Activated CD4-positive, alpha-beta T cell treated with anti-CD3 and anti-CD28 coated beads for 1 hour (primary cell): ENCODE measurements around the gene SLC13A3.

Experiments
- DNase-seq: peaks from one replicate; pipeline ENCODE4 v3.0.0-alpha.2; 2020

The SLC13A3 gene

GRCh38 chr20:46552460-46553420, 98.5 kb downstream of the SLC13A3 start:
- no peak for DNase-seq

DNA sequence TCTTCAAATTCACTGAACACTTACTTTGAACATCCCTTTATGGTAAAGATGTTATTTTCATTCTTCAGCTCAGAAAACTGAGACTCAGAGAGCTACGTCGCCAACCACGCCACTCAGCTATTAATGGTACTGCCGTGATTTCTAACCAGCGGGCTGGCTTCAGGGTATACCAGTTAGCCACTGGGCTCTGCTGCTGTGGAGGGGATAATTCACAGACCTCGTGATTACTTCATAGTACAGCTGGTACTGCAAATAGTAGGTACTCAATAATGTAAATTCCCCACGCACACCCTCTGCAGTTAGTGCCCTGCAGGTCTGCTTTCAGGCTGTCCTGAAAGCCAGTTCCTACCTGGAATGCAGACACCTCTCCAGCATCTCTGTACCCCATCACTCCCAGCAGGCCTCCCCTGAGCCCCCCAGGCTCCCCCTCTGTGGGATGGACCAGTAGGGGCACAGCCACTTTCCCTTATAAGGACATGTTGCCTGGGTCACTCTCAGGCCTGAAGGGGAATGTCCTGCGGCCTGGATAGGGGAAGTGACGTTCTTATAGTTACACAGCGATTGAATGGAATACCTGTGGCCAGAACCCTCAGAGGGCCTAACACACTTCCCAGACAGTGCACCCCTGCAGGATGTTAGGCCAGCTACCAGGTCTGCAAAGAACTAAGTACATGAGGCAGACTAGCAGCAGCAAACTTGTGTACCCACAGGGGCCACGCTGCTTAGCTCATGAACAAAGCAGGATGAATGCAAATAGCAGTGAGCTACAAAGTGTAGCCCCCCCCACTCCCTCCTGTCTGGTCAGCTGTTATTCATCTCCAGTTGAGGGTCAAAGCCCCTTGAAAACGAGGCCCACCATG, 99.5 kb downstream of the SLC13A3 start:
- no peak for DNase-seq

- no peak for DNase-seq
Observed at GRCh38 chr20:46550461-46550860, 100.8 kb downstream of the SLC13A3 start, which contains the start of gene OCSTAMP. OCSTAMP (minus strand) TSS chr20:46550654; CDS start chr20:46550560, 94 bp downstream.

GRCh38 chr20:46549188-46549972, 101.9 kb downstream of the SLC13A3 start:
- no peak for DNase-seq

DNA sequence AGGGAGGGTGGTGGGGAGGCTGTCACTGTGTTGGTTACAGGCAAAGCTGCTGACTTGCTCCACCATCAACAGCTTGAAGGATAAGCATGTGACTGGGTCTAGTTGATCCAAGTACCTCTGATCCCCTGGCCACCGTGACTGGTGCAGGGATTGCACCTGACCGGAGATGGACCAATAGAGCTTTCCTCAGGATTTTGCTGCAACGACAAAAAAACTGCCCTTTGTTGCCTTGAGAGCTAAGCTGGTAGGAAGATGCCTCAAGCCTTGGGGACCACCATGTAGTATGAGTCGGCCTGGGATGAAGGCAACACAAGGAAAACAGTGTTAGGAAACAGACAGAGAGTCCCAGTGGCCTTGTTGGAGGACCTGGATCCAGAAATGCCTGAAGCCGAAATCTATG, 102.6 kb downstream of the SLC13A3 start:
- no peak for DNase-seq

DNA sequence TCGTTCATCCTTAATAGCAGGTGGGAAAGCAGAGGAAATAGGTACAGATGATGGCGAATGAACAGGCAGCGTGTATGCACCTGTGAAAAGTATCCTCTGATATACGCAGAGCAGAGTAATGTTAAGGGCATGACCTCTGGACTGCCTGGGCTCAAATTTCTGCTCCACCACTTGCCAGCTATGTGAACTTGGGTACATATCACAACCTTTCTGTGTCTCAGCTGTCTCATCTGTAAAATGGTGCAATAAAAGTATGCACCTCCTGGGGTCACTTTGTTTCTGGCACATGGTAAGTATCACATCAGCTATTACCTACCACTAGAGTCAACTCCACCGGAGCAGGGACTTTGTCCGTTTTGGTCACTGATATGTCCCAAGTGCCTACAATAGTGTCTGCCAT, 103.3 kb downstream of the SLC13A3 start:
- DNase-seq = no peak

- DNase-seq = no peak
Observed at GRCh38 chr20:46546936-46547335, 104.3 kb downstream of the SLC13A3 start.

DNA sequence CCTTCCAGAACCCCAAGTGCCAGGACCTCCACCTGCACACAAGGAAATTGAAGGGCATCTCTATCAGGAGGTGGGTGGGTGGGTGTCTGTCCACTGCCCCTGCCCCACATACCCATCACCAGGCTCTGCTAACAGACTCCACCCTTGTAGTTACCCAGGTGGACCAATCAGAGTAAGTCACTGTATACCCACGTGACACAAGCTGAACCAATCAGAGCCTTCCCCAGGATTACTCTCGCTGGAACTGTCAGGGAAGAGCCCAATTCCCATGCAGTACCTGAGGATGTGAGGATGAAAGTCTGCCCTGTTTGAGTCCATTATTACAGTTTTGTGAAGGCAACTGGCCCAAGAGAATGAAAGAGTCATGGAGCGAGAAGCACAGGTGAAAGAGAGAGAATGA, 105.0 kb downstream of the SLC13A3 start:
- DNase-seq = no peak

DNA sequence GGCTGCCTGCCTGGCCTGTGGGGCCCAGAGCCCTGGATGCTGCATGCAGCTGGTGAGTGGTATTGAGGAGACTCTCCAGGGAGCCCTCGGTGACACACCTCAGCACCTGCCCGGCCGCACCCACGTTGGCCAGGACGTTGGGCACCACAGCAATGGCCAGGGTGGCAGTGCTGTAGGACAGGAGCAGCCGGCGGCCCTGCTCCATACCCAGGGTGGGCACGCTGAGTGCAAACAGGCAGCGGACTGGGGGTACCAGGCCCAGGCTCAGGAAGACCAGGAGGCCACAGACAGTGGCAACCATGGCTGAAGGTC, 105.5 kb downstream of the SLC13A3 start:
- DNase-seq = no peak

- no peak for DNase-seq
Observed at GRCh38 chr20:46545077-46545826, 106.0 kb downstream of the SLC13A3 start.

GRCh38 chr20:46544576-46544975, 106.7 kb downstream of the SLC13A3 start:
- DNase-seq = no peak

GRCh38 chr20:46543959-46544358, 107.3 kb downstream of the SLC13A3 start:
- no peak for DNase-seq

GRCh38 chr20:46543033-46543432, 108.2 kb downstream of the SLC13A3 start:
- DNase-seq = no peak

DNA sequence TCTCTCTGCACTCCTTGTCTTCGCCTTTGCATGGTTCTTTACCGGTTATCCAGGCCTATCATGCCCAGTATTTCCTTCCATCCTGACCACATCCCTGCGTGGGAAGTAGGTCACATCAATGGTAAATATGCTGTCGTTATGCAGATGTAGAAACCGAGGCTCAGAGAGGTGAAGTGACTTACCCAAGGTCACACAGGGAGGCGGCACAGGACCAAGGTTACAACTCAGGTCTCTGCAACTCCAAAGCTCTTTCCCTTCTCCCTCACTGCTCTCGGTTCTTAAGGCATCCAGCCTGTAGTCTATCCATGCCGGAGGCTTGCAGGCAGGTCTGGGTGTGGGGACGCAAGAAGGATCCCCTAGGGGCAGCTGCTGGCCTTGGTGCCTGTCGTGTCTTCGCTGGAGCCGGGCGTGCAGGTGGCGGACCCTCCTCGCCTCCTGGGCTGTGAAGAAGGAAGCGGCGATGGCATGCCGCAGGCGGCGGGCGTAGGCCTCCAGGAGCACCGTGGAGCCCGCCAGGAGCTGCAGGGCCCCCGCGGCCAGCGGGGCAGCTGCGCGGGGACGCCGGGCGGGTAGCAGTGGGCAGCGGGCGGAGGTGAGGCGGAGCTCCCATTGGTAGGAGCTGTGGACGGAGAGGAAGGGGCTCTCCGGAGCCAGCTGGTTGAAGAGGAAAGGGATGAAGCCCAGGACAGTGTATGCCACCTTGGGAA, 109.9 kb downstream of the SLC13A3 start:
- no peak for DNase-seq

- no peak for DNase-seq
Observed at GRCh38 chr20:46539113-46539512, 112.1 kb downstream of the SLC13A3 start.

- no peak for DNase-seq
Observed at GRCh38 chr20:46530640-46531039, 120.6 kb downstream of the SLC13A3 start.

DNA sequence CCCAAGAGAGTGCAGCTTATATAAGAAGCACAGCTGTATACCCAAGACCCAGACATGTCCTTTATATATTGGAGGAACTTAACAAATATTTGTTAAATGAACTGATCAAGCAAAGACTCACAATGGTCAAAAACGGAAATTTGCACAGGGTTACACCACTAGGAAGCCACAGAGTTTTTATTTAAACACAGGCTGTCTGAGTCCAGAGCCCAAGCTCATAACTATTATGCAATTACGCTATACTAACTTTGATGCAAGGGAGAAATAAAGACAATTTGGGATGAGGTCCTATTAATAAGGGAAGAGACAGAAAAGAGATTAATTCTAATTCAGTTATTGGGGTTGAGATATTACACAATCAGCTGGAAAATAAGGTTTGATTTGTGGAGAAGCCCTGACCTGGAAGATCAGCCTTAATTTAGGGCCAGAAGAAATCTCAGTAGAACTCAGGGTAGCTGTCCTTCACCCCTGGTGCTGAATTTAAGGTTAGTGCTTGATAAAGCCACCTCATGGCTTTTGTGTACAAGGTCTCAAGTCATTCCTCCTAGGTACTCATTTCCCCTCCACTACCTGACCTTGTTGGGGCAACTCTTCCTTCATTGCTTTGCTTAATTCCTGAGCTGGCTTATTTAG, 127.4 kb downstream of the SLC13A3 start:
- no peak for DNase-seq

GRCh38 chr20:46523108-46523507, 128.2 kb downstream of the SLC13A3 start:
- no peak for DNase-seq

DNA sequence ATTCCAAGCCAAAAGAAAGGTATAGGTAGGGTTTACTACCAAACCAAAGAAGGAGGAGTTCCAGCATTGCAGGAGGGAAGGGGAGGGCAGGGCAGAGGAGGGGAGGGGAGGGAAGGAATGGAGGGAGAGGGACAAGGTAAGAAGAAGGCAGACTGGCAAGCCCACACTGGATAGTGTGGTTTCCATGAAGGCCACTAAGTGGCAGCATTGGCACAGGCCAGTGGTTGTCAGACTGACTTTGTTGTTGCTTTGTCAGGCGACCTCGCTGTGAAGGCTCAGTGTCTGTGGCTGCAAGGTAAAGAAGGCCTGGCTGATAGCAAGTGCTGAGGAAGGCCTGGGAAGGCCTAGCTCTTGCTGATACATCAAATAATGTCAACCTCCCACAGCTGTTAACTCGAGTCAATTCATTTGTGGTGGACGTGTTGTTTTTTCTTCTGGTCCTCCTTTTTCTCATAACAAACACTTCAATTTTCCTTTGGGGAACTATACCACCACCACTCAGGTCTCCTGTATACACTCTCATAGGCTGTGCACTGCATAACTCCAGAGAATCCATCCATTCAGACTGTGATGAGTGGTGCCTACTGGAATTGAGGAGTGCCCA, 130.2 kb downstream of the SLC13A3 start:
- no peak for DNase-seq

DNA sequence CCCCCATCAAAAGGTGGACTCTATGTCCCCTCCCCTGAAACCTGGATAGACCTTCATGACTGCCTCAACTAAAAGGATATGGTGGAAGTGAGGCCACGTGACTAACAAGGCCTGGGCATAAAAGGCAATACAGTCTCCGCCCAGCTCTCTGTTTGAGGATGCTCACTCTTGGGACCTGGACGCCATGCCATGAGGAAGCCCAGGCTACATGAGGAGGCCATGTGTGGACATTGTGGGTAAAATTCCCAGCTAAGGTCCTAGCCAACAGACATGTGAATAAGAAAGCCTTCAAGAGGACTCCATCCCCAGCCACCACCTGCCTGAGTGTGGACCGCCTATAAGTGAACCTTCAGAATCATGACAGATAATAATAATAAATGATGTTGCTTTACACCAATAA, 130.7 kb downstream of the SLC13A3 start:
- no peak for DNase-seq
